H1 (cell line): Measurements from ENCODE around the gene GRIK2. TPM values are rescaled to one million over a fixed set of nuclear protein-coding genes. Genes with fewer than 3 reads are reported as not detected.

Source experiments
- CTCF ChIA-PET: fragments of 300-600 bp; sonication (Branson Sonifier 250); formaldehyde crosslinking; loops from one replicate; lab custom pipeline; 2021; ENCODE audit not compliant: partially characterized antibody; lab: Charles Lee
- POLR2A ChIA-PET: fragments of 300-600 bp; sonication (Branson Sonifier 250); formaldehyde crosslinking; loops from one replicate; lab custom pipeline; 2021; ENCODE audit warnings: inconsistent platforms; ENCODE audit not compliant: partially characterized antibody; lab: Charles Lee
- DNase-seq, 2 experiments: peaks; one replicate each; pipeline versions ENCODE4 v3.0.0 to v3.0.0-alpha.2; 2010 to 2022; ENCODE audit warnings: low spot score in 2 of 2, low read depth in 1 of 2, mixed read lengths in 1 of 2
- FAIRE-seq: peaks from 2 replicates; lab custom pipeline; 2011; peaks lifted over from hg19 to GRCh38; lab: Jason Lieb, UNC
- H2AFZ ChIP-seq: 2 replicates; pipeline ENCODE4 v1.8.1; 2012; ENCODE audit warnings: low read length, inconsistent platforms
- H2AK5ac ChIP-seq: 2 replicates; pipeline ENCODE4 v1.6.1; 2013; ENCODE audit warnings: low read depth, low read length
- H2BK120ac ChIP-seq: replicated peaks from 2 replicates; pipeline ENCODE3; 2013; ENCODE audit warnings: low read depth, low read length, inconsistent platforms
- H2BK12ac ChIP-seq: 2 replicates; pipeline ENCODE4 v1.6.1; 2013; ENCODE audit warnings: low read depth, low read length
- H2BK15ac ChIP-seq: 2 replicates; pipeline ENCODE4 v1.6.1; 2013; ENCODE audit warnings: low read length
- H2BK20ac ChIP-seq: 2 replicates; pipeline ENCODE4 v1.6.1; 2013; ENCODE audit warnings: low read length
- H2BK5ac ChIP-seq: 2 replicates; pipeline ENCODE4 v1.6.1; 2013; ENCODE audit warnings: low read depth, low read length
- H3K14ac ChIP-seq: 2 replicates; pipeline ENCODE4 v1.6.1; 2013; ENCODE audit warnings: inconsistent platforms; ENCODE audit not compliant: insufficient read length
- H3K18ac ChIP-seq: 2 replicates; pipeline ENCODE4 v1.6.1; 2013; ENCODE audit warnings: low read length; ENCODE audit errors: extremely low read depth
- H3K23ac ChIP-seq: 2 replicates; pipeline ENCODE4 v1.6.1; 2013; ENCODE audit warnings: inconsistent platforms; ENCODE audit not compliant: insufficient read length
- H3K23me2 ChIP-seq: 2 replicates; pipeline ENCODE4 v1.6.1; 2013; ENCODE audit warnings: low read depth, low read length
- H3K27ac ChIP-seq: 2 replicates; pipeline ENCODE4 v1.6.1; 2011; ENCODE audit warnings: low read depth, low read length, inconsistent platforms
- H3K27me3 ChIP-seq, 4 experiments: replicated peaks in 1 of 4; 1 replicate in 1 of 4; 2 replicates in 3 of 4; pipeline versions ENCODE4 v1.6.1 to v1.8.1; 2011 to 2013; ENCODE audit warnings: low read length in 3 of 4, mild to moderate bottlenecking in 3 of 4, inconsistent platforms in 2 of 4, mixed read lengths in 2 of 4, moderate library complexity in 1 of 4; ENCODE audit not compliant: control insufficient read depth in 3 of 4, insufficient read depth in 3 of 4; ENCODE audit errors: extremely low read depth in 1 of 4
- H3K36me3 ChIP-seq, 4 experiments: 2 replicates each; pipeline versions ENCODE4 v1.6.1 to v1.8.1; 2011 to 2013; ENCODE audit warnings: mild to moderate bottlenecking in 4 of 4, low read length in 3 of 4, moderate library complexity in 2 of 4, control low read depth in 1 of 4, inconsistent platforms in 1 of 4; ENCODE audit not compliant: insufficient read depth in 4 of 4, control insufficient read depth in 2 of 4
- H3K4ac ChIP-seq: replicated peaks from 2 replicates; pipeline ENCODE3; 2013; ENCODE audit warnings: low read length, low read depth, mixed read lengths, inconsistent platforms; ENCODE audit not compliant: insufficient read length
- H3K4me1 ChIP-seq, 4 experiments: replicated peaks in 1 of 4; 1 replicate in 1 of 4; 2 replicates in 3 of 4; pipeline versions ENCODE4 v1.6.1 to v1.8.1; 2011 to 2013; ENCODE audit warnings: low read length in 3 of 4, inconsistent platforms in 2 of 4, mixed read lengths in 1 of 4; ENCODE audit not compliant: insufficient read depth in 4 of 4, control insufficient read depth in 3 of 4
- H3K4me2 ChIP-seq, 2 experiments: 2 replicates each; pipeline versions ENCODE4 v1.6.1 to v1.8.1; 2011 to 2013; ENCODE audit warnings: low read depth in 2 of 2, low read length in 2 of 2, control low read depth in 1 of 2, inconsistent platforms in 1 of 2, mild to moderate bottlenecking in 1 of 2; ENCODE audit not compliant: insufficient read depth in 1 of 2
- H3K4me3 ChIP-seq, 4 experiments: fragments of 200-600, 300-600 bp in 1 of 4; sonication (generic), shearing (Covaris generic), sonication (Bioruptor Twin) in 1 of 4; 2 replicates each; pipeline versions ENCODE4 v1.5.1 to v1.8.1; 2011 to 2016; ENCODE audit warnings: low read length in 4 of 4, low read depth in 3 of 4, control low read depth in 2 of 4, inconsistent platforms in 2 of 4, mild to moderate bottlenecking in 2 of 4, mixed read lengths in 1 of 4, moderate library complexity in 1 of 4; ENCODE audit not compliant: insufficient read depth in 2 of 4; ENCODE audit errors: extremely low read depth in 1 of 4
- H3K56ac ChIP-seq: replicated peaks from 2 replicates; pipeline ENCODE3; 2013; ENCODE audit warnings: low read depth, mild to moderate bottlenecking, mixed read lengths, low read length, inconsistent platforms; ENCODE audit not compliant: insufficient read length
- H3K79me1 ChIP-seq: 2 replicates; pipeline ENCODE4 v1.6.1; 2013; ENCODE audit warnings: low read depth, low read length, control low read depth
- H3K79me2 ChIP-seq, 2 experiments: 2 replicates each; pipeline versions ENCODE4 v1.6.1 to v1.8.1; 2012 to 2013; ENCODE audit warnings: low read length in 2 of 2, mild to moderate bottlenecking in 2 of 2, inconsistent platforms in 1 of 2; ENCODE audit not compliant: insufficient read depth in 2 of 2, control insufficient read depth in 1 of 2
- H3K9ac ChIP-seq, 4 experiments: replicated peaks in 1 of 4; 1 replicate in 1 of 4; 2 replicates in 3 of 4; pipeline versions ENCODE4 v1.6.1 to v1.8.1; 2011 to 2013; ENCODE audit warnings: low read depth in 3 of 4, low read length in 3 of 4, control low read depth in 2 of 4, mild to moderate bottlenecking in 2 of 4, moderate library complexity in 2 of 4, inconsistent platforms in 1 of 4; ENCODE audit errors: extremely low read depth in 1 of 4
- H3K9me3 ChIP-seq, 2 experiments: 2 replicates each; pipeline versions ENCODE4 v1.6.1 to v1.8.1; 2012 to 2013; ENCODE audit warnings: mild to moderate bottlenecking in 2 of 2, moderate library complexity in 2 of 2, control low read depth in 1 of 2, inconsistent platforms in 1 of 2, low read depth in 1 of 2, low read length in 1 of 2, mixed read lengths in 1 of 2; ENCODE audit not compliant: insufficient read depth in 2 of 2
- H4K20me1 ChIP-seq, 2 experiments: replicated peaks in 1 of 2; 2 replicates each; pipeline versions ENCODE3 to v1.8.1; 2011 to 2013; ENCODE audit warnings: inconsistent platforms in 2 of 2, low read length in 2 of 2, mild to moderate bottlenecking in 1 of 2; ENCODE audit not compliant: insufficient read depth in 2 of 2, control insufficient read depth in 1 of 2
- H4K5ac ChIP-seq: 2 replicates; pipeline ENCODE4 v1.6.1; 2013; ENCODE audit warnings: low read length, low read depth, mixed read lengths, inconsistent platforms; ENCODE audit not compliant: insufficient read length
- H4K8ac ChIP-seq: 2 replicates; pipeline ENCODE4 v1.8.0; 2013; ENCODE audit warnings: mild to moderate bottlenecking, moderate library complexity, low read length, inconsistent platforms; ENCODE audit not compliant: insufficient read depth; ENCODE audit errors: extremely low read depth
- H4K91ac ChIP-seq: replicated peaks from 2 replicates; pipeline ENCODE3; 2013; ENCODE audit warnings: low read length, mixed read lengths, inconsistent platforms; ENCODE audit not compliant: insufficient read length
- CHD7 ChIP-seq: fragments of 300-600 bp; sonication (generic); IDR thresholded peaks from 2 replicates; pipeline ENCODE4 v1.7.1; 2012; ENCODE audit warnings: low read length, moderate library complexity, mild to moderate bottlenecking, inconsistent platforms; ENCODE audit not compliant: insufficient replicate concordance
- RBBP5 ChIP-seq: IDR thresholded peaks from 2 replicates; pipeline ENCODE4 v1.7.1; 2012; ENCODE audit warnings: low read depth, mild to moderate bottlenecking, inconsistent platforms, low read length, moderate library complexity, borderline replicate concordance
- polyA plus RNA-seq, 7 experiments: library from polyadenylated mRNA; depleted of rRNA in 3 of 7; stranded (reverse) in 5 of 7; unstranded in 2 of 7; fragments of >200 nt in 5 of 7; fragments of 200-250 nt in 2 of 7; gene quantifications; 1 replicate in 5 of 7; 2 replicates in 1 of 7; 4 replicates in 1 of 7; pipeline versions ENCODE4 v1.2.1 to v1.2.3, GENCODE V29; 2011 to 2013; ENCODE audit warnings: missing spikeins in 2 of 7, mixed read lengths in 2 of 7
- total RNA-seq: library from RNA; stranded (reverse); fragmentation: NEBNext Ultra II Directional; extraction: Animal tissue kit (Norgen Biotek cat#: 25700); gene quantifications from 2 replicates; pipeline ENCODE4 v1.2.1, GENCODE V29; 2021

The GRIK2 gene
- total and polyA plus RNA-seq, 2 of the 8 experiments (the other 6 are each of a cell fraction or from before 2014, with no cell fraction given), result 1.8 to 2.2 TPM

- Histone ChIP-seq H2BK15ac (no peak overlapping the region), H2BK120ac (no peak overlapping the region), H4K91ac (no peak overlapping the region), H3K4me1 (no peaks in the 10 kb centered on the region), H3K79me1 (no peaks in the 10 kb centered on the region), H2BK20ac (no peak overlapping the region), H2BK12ac (no peak overlapping the region), H3K4me2 (no peak overlapping the region), H4K8ac (no peak overlapping the region), H3K14ac (no peak overlapping the region), H2AK5ac (no peak overlapping the region), H2BK5ac (no peak overlapping the region), H3K27ac (no peak overlapping the region), H3K18ac (no peak overlapping the region), H3K9ac (no peak overlapping the region), H4K5ac (no peak overlapping the region), H3K4ac (no peak overlapping the region), H3K23me2 (no peaks in the 10 kb centered on the region), H3K79me2 (no peaks in the 10 kb centered on the region), H3K56ac (no peak overlapping the region), H3K27me3 (no peaks in the 10 kb centered on the region), H3K9me3 (no peaks in the 10 kb centered on the region), H3K23ac (no peak overlapping the region), H3K36me3 (no peaks in the 10 kb centered on the region), H4K20me1 (no peaks in the 10 kb centered on the region), H3K4me3 (no peak overlapping the region), H2AFZ (no peak overlapping the region)
- FAIRE-seq, result no peak
- POLR2A ChIA-PET, result no interaction called here
- CTCF ChIA-PET, result no interaction called here
- DNase-seq, result no peak
- TF ChIP-seq CHD7, result no peak
- TF ChIP-seq RBBP5, result no peak
Observed at GRCh38 chr6:101980924-101981323, 587.4 kb downstream of the GRIK2 start.
